ENCODE measurements around the gene LHX2. TPM values are rescaled to one million over a fixed set of nuclear protein-coding genes. Genes with fewer than 3 reads are reported as not detected.
A peak's percentile ranks its signal among the peaks of the same experiment; 100 is the strongest.

LHX2 gene
- total and polyA plus RNA-seq, 9 of the 15 experiments (the other 6 are each of a cell fraction or from before 2014, with no cell fraction given) = 0.07 TPM; not detected in 8

- TF ChIP-seq, protein P1, sequence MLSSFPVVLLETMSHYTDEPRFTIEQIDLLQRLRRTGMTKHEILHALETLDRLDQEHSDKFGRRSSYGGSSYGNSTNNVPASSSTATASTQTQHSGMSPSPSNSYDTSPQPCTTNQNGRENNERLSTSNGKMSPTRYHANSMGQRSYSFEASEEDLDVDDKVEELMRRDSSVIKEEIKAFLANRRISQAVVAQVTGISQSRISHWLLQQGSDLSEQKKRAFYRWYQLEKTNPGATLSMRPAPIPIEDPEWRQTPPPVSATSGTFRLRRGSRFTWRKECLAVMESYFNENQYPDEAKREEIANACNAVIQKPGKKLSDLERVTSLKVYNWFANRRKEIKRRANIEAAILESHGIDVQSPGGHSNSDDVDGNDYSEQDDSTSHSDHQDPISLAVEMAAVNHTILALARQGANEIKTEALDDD (IDR thresholded peaks at IDR 0.05) = no peak
- TF ChIP-seq NR4A1 (CRISPR knock-in tag; IDR thresholded peaks at IDR 0.05) (no peak), NR4A1 (tag; IDR thresholded peaks at IDR 0.05) (no peak), SETDB1 (IDR thresholded peaks at IDR 0.05; ENCODE audit: low read length) (no peak), TAF1 (IDR thresholded peaks at IDR 0.05; ENCODE audit: control insufficient read depth, extremely low read depth, insufficient read depth, low read length, severe bottlenecking) (no peak), HMGN3 (IDR thresholded peaks at IDR 0.05; ENCODE audit: borderline replicate concordance, extremely low read depth, insufficient read length, low read depth, low read length) (no peak), ZBED1 (IDR thresholded peaks at IDR 0.05) (no peak), ZSCAN32 (CRISPR knock-in tag; IDR thresholded peaks at IDR 0.05) (no peak)
Measured at GRCh38 chr9:124038239-124038638, 26.7 kb downstream of the LHX2 start (continued).

- H3K36me3 ChIP-seq (ENCODE audit: control insufficient read depth, insufficient read depth, low read length) = no peaks in the 10 kb centered on the region
- no TSS peak for BruUV-seq (replicated peaks)
- no peak overlapping the region for H3K4me2 ChIP-seq (ENCODE audit: insufficient read depth, low read length)
- no peak overlapping the region for H3K4me3 ChIP-seq
- ATAC-seq (no peak), DNase-seq (ENCODE audit: extremely low read depth in 1 of 4, low spot score in 3 of 4) (no peak), FAIRE-seq (no peak)
- peaks cover 2 to 11% of the 10 kb centered on the region in 2 experiments; a peak in 3 of 5 replicates for H3K4me1 ChIP-seq (replicated peaks in 1 of 2; ENCODE audit: control insufficient read depth in 2 of 2, insufficient read depth in 2 of 2, low read length in 2 of 2)
- no peaks in the 10 kb centered on the region for H3K9me3 ChIP-seq (replicated peaks; ENCODE audit: control insufficient read depth, insufficient read depth, low read depth, low read length)
- ChIA-PET POLR2A (interaction anchor here (0.6 to 1.3 kb wide), 2 partner anchors 11 to 637 kb away, joined by 3 read pairs; no protein-coding TSS in a partner anchor), CTCF (ENCODE audit: low intra/inter-chr PET ratio) (no interaction called here)
- WGBS (ENCODE audit: insufficient coverage, low coverage, missing lambda C conversion rate) = under 1% methylated on average over 8 of the region's 9 CpGs
- no peaks in the 10 kb centered on the region for H3K9me1 ChIP-seq (ENCODE audit: control insufficient read depth, insufficient read depth, low read length)
- in situ Hi-C loops (cut with MboI) = loop anchor here (5.0 to 10.0 kb wide), 2 partner anchors 492 to 634 kb away; no protein-coding TSS in a partner anchor
- no peak overlapping the region for H2AFZ ChIP-seq (ENCODE audit: low read depth, low read length)
- intact Hi-C loops (cut with micrococcal nuclease) = no loop called here
- H3K27me3 ChIP-seq (ENCODE audit: control insufficient read depth in 2 of 2, insufficient read depth in 2 of 2, low read length in 2 of 2) = peaks cover 5 to 66% of the 10 kb centered on the region in 2 experiments; a peak in 4 of 5 replicates
- no peaks in the 10 kb centered on the region for H3K79me2 ChIP-seq (ENCODE audit: control insufficient read depth, insufficient read depth, low read length)
- H3K27ac ChIP-seq (ENCODE audit: extremely low read depth, low read depth, low read length) = no peak overlapping the region
- H4K20me1 ChIP-seq (replicated peaks; ENCODE audit: control insufficient read depth, insufficient read depth, low read length) = peaks cover 17% of the 10 kb centered on the region
- no peak overlapping the region for H3K9ac ChIP-seq (ENCODE audit: insufficient read depth in 1 of 2, low read depth in 2 of 2, low read length in 2 of 2)
- TF ChIP-seq BRCA1 (IDR thresholded peaks at IDR 0.05) = no peak
- TF ChIP-seq BRCA1 (CRISPR knock-in tag; IDR thresholded peaks at IDR 0.05) = no peak
- TF ChIP-seq, protein P2, sequence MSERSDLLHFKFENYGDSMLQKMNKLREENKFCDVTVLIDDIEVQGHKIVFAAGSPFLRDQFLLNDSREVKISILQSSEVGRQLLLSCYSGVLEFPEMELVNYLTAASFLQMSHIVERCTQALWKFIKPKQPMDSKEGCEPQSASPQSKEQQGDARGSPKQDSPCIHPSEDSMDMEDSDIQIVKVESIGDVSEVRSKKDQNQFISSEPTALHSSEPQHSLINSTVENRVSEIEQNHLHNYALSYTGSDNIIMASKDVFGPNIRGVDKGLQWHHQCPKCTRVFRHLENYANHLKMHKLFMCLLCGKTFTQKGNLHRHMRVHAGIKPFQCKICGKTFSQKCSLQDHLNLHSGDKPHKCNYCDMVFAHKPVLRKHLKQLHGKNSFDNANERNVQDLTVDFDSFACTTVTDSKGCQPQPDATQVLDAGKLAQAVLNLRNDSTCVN (CRISPR knock-in tag; IDR thresholded peaks at IDR 0.05) = no peak
- no peak for TF ChIP-seq ZC3H11A (IDR thresholded peaks at IDR 0.05; ENCODE audit: low read depth, low read length)
- TF ChIP-seq PHF20 (IDR thresholded peaks at IDR 0.05; ENCODE audit: partially characterized antibody) = no peak
- peak; percentile 33; the same call in 1 of the 2 replicates for TF ChIP-seq EGR1 (conservative IDR thresholded peaks at IDR 0.05)
- TF ChIP-seq ZBTB49 (CRISPR knock-in tag; IDR thresholded peaks at IDR 0.05; ENCODE audit: borderline replicate concordance) = no peak
Measured at GRCh38 chr9:124038790-124039633, 27.4 kb downstream of the LHX2 start.
